Head of caudate nucleus (tissue), 42 donors: ENCODE measurements around the gene PDE4D.
A peak's percentile ranks its signal among the peaks of the same experiment; 100 is the strongest.

Experiments
- DNase-seq, 42 donors: peaks; one replicate each; pipeline versions ENCODE4 v3.0.0 to v3.0.0-alpha.2; 2020 to 2021; ENCODE audit warnings: mixed read lengths in 7 of 42
- intact Hi-C: fragments of 100-400 bp; cut with DNase I; formaldehyde crosslinking; loops from one replicate; pipeline ENCODE4 v1.15.0; 2022

PDE4D gene

DNA sequence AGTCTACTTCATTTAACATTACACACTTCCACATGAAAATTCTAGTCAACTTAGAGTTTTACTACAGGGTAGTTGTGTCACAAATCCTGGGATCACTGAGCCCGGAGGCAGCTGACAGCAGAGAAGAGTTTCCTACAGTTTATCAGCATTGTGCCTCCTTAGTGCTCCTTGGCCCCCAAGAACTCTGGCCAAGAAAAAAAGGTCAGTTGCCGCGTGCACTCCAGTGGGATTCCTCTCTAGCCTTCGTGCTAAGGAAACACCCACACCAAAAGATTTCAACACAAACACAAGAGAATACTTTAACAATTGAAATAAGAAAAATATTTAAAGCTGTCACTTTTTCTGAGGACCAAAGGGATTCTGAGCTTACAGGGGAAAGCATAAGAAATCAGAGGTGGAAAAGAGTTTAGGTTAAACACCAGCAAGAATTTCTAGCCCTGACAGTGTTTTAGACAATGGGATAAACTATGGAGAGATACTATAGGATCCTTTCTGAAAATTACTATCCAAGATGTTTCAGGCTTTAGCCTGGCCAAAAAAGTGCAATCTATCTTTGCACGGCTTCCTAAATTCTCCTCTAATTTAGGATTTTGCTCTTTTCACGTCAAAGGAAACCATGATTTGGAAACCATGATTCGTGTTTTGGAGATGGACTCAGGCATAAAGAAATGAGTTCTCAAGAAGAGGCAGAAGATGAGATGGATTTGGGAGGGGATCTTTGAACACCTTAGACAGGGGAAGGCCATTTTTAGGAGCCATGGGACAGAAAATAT lies 703.9 kb downstream of the PDE4D start:
- intact Hi-C loops, result loop anchor here (5.0 kb wide), 2 partner anchors 178 to 188 kb away; no protein-coding TSS in a partner anchor
- DNase-seq, result peak in 1 of 42 donors; percentile 2

DNA sequence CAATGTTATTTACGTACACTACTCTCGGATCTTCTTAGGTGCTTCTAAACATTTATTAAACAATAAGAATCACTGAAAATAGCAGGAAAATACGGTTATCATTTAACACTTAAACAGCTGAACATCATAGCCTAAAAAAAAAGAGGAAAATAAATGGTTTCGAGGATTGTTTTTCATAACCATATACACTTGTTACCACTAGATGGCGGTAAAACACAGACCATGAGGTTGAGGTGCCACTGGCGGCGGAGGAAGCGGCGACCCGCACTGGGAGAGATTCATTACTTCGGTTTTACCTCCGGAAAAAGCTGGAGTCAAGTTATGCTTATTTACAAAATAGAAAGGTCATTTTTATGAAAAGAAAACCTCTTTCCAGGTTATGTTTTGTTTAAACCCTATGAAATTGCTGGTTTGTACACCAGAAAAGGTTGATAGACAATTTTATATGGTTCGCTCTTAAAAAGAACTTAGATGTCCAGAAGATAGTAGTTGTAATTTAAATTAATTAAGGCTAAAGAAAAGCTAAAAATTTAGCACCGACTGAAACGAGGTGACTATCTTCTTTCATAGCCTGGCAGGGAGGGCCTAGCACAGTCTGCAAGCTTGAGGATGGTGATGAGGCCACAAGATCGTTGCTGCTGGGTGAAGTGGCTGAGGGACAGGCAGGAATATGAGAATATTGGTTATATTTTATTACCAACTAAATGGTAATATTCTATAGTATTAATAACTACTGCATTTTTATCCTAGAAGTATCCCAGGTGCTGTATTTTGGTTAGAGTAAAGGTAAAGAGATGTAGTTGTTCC lies 704.9 kb downstream of the PDE4D start:
- intact Hi-C loops, result loop anchor here (5.0 kb wide), 1 partner anchor 179 kb away; no protein-coding TSS in a partner anchor
- peak; percentile 44 to 88 (median 73) for DNase-seq

DNA sequence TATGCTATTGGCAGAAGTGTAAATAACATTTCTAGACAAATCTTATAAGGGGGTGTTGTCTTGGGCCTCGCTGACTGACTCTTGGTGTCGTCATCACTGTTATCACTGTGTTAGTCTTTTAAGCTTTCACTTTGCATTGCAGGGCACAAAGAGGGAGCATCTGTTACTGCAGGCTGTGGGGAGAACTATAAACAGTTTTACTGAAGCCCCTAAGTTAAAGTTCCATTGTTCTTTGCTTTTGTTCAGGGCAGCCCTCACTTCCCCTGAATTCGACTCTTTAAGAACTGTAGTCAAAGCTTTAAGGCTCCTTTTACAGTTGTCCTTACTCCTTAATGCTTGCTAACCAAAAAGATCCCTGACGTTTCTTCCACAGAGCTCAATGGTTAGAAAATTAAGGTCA lies 705.7 kb downstream of the PDE4D start:
- DNase-seq, result no peak
- intact Hi-C loops, result loop anchor here (5.0 kb wide), 1 partner anchor 179 kb away; no protein-coding TSS in a partner anchor

DNA sequence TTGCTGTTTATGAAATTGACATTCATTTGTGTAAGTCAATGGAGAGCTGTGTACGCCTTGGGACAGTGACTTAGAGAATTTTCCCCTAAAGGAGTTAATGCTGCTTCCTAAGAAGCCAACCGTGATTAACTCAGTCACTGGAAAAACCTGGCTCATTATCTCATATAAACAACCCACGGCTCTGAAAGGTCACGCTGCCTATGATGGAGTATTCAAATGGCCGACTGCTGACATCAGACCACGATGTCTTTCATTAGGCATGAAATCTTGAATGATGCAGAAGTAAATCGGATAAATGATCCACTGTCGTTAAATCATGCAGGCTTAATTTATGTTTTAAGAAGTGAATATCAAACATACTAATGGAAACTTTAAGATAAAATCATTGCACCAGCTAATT lies 706.9 kb downstream of the PDE4D start:
- no peak for DNase-seq
- intact Hi-C loops, result loop anchor here (5.0 kb wide), 1 partner anchor 181 kb away; no protein-coding TSS in a partner anchor

DNA sequence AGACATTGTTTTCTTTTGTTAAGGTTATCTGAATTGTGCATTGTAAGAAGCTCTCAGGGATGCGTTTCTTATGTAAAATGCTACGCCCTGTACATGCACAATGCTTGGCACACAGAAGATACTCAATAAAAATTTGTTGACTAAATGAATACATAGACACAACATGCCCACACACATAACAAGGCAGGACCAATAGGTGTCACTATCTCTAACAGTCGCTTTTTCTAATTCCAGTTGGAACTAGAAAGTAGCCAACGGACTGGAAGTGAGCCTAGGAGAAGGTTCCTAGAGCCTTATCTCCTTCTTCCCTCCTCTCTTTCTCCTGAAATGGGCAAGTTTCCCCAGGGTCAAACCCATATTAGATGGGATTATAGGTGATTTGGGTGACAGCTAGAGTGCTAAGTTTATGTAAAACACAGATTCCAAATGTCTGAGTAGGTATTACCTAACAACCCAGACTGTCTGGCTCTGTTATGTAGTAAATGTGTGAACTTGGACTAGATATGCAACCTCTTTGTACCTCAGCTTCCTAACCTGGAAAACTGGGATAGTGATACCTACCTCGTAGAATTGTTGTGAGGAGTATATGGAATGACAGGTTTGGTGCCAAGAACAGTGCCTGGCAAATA lies 707.7 kb downstream of the PDE4D start:
- intact Hi-C loops, result loop anchor here (5.0 kb wide), 1 partner anchor 181 kb away; no protein-coding TSS in a partner anchor

DNA sequence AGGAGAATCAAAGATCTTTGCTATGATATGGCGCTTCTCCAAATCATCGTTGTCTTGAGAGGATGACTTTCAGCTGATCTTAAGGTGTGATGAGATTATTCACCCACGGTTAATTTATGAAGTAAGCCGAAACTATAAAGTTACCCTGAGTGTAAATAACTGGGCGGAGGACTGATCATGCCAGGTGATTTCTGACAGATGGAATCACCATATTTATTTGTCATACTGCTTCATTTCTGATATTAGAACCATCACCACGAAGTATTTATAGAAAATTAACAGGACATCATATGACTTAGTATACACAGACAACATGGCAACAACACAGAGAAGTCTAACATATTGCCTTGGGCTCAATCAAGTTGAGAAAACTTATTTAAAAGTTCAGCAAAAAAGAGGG lies 708.8 kb downstream of the PDE4D start:
- intact Hi-C loops, result loop anchor here (5.0 kb wide), 1 partner anchor 183 kb away; no protein-coding TSS in a partner anchor

More for the DNA sequence above, 707.7 kb downstream of the PDE4D start:
- no peak for DNase-seq

DNA sequence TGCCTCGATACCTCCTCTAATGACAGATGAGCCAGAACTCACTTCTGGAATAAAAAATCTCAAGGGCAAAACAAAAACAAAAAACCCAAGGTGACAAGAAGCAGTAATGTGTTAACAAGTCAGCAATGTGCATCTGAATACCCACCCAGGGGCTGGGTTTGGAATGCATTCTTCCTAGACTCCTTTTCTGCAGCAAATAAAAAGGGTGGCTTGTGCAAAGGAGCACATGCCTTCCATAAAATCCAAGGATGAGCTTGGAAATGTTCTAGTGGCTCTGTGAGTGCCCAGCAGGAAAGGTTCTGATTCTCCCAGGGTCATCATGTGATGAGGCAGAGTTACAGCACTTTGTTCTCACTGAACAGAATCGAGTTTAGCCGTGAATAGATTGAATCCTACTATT lies 710.8 kb downstream of the PDE4D start:
- intact Hi-C loops, result no loop called here
- DNase-seq, result no peak

More for the DNA sequence above, 708.8 kb downstream of the PDE4D start:
- no peak for DNase-seq

DNA sequence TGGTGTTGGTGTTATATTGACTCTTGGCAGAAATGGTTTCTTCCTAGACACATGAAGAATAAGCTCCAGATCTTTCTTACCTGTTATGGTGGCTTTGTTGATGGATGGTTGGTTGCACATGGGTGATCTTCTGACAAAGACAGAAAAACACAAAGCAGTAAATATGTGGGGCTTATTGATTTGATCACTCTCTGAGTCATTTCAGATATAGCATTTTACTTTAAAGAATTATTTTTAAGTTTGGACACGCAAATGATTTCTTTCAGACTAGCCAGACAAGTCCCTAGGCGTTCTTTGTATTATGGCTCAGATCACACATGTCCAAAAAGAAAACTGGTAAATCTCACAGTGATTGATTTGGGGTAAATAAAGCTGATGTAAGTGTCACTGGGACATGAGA lies 713.0 kb downstream of the PDE4D start:
- no peak for DNase-seq
- intact Hi-C loops, result no loop called here

DNA sequence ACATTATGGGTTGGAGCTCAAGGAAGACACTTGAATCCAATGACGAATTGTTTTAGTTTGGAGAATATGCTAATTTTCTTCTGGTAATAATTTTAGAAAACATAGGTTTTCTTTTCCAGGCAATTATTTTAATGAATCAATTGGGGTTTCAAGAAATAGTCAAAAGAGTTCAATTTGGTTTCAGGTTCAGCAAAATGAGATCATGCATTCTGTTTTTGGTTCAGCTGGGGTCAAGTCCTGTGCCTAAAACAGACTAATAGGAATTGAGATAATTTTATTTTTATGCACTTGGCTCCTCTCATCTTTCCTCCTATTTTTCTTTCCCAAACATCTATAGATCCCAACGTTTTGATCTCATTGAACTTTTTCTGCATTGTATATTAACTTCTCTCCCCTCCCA lies 713.8 kb downstream of the PDE4D start:
- intact Hi-C loops, result loop anchor here (10.0 kb wide), 1 partner anchor 285 kb away; no protein-coding TSS in a partner anchor

DNA sequence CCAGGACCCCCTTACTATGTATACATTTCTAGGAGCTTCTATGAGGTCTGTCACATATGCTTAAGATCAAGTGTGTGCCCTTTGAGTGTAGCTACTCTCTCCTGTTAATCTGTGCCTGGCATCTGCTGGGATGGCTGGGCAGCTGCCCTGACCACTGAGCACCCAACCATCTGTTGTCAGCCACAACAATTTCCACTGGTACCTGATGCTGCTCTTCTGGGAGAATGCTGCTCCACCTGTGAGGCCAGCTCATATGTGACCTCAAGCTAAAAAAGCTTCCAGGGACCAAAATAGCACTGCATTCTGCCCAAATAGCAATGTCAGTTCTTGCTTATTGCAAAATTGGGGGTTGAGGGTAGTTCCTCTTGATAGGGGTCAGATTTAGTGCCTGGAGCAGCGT lies 715.0 kb downstream of the PDE4D start:
- no peak for DNase-seq
- intact Hi-C loops, result loop anchor here (10.0 kb wide), 1 partner anchor 284 kb away; no protein-coding TSS in a partner anchor

More for the DNA sequence above, 713.8 kb downstream of the PDE4D start:
- no peak for DNase-seq

DNA sequence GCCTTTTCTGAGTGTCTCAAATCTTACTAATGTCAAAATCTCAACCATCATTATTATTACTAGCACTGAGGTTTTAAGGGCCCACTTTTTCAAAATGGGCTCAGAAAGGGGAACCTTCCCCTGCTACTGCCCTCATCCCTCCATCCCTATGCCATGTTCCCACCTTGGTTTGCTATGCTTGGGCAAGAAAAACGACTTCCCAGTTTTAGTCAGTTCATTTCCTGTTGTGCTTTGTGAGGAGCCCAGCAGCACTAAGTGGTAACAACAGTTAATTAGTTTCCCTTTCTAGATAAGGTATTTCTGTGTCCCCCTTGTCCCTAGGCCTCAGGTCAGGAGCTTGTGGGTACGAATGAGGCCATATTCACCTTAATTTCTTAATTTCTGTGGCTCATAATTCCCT lies 715.5 kb downstream of the PDE4D start:
- intact Hi-C loops, result loop anchor here (10.0 kb wide), 1 partner anchor 283 kb away; no protein-coding TSS in a partner anchor
- DNase-seq, result no peak

DNA sequence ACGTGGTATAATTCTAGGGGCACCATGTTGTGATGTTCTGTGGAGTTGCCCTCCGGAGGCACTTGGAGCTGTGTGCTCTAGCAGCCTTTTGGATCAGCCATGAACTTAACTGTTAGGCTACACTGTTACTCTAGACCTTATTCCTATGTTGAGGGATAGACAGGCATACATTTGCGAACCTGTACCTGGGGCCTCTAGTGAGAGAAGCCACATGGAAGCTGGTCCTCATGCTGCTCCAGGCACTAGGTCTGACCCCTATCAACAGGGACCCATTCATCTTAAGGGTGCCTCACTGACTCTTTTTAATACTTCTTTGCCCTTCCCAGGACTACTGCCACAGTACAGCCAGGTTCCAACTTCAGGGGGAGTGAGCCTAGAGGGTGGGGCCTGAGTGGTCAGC lies 715.9 kb downstream of the PDE4D start:
- intact Hi-C loops, result loop anchor here (10.0 kb wide), 1 partner anchor 283 kb away; no protein-coding TSS in a partner anchor
- DNase-seq, result no peak

DNA sequence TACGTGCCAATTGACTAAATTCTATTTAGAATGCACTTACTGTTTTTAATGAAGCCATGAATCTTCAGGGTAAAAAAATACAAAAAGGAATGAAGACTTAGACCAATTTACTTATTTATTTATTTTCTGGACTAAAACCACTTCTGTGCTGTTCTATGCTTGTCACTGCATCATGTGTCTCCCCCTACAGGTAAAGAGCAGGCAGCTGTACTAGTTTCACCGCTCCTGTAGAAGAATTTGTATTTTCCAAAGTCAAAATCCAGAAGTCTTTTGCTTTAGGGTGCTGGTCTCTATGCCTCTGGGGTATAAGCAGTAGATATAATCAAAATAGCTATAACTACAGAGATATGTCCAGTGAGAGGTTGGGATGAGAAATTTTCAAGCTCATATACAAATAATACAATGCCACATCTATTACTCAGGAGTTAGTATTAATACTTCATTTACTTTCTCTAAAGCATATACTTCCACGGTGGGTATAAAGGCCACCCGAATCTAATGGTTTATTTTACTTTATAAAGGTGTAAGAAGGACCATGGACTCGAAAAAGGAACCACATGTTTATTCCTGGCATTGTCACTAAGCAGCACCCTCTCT lies 719.2 kb downstream of the PDE4D start:
- intact Hi-C loops, result loop anchor here (10.0 kb wide), 1 partner anchor 280 kb away; no protein-coding TSS in a partner anchor
- DNase-seq, result peak in 14 of 42 donors; percentile 10 to 53 (median 27)

DNA sequence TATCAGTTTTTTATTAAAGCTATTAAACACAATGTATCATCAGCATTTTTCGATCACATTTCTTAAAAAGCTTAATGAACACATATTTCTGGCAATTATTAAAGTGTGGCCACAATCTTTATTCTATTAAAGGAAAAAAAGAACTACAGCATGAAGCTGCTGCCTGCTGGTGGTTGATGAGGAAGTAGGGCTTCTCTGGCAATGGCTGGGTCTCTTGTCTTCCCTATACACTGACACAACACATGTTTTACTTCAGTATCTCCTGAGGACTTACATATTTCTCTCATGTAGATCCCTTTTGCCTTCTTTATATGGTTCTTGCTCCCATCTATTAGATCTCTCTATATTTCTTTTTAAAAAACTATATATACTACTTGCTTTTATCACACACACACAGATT lies 719.9 kb downstream of the PDE4D start:
- no peak for DNase-seq
- intact Hi-C loops, result loop anchor here (10.0 kb wide), 1 partner anchor 279 kb away; no protein-coding TSS in a partner anchor

DNA sequence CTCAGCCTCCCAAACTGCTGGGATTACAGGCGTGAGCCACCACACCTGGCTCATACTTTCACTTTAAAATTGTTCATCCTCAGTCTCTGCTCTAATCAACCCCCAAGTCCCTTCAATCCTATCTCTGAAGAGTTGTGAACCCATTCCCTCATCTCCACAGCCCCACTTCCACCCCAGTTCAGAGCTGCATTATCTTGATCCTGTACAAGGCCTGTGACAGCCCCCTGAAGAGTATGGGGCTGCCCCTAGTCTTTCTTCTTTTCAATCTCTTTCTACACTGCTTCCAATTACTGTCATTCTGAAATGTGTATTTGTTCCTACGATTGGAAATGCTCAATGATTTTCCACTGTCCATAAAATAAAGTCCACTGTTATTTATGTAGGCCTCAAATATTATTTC lies 722.4 kb downstream of the PDE4D start:
- no peak for DNase-seq
- intact Hi-C loops, result loop anchor here (10.0 kb wide), 1 partner anchor 276 kb away; no protein-coding TSS in a partner anchor

DNA sequence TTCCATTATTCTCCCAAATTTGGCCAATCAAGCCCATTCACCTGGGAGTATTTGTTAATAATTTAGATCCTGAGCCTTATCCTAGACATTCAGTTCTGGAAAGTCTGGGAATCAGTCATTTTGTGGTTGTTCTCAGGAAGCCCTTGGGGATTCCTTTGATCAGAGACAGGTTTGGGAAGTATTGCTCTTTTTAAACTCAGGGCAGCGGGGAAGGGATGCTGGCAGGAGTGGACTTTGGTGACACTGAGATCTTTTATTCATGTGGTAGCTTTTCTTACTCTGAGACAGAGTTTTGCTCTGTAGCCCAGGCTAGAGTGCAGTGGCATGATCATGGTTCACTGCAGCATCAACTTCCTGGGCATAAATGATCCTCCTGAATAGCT lies 723.8 kb downstream of the PDE4D start:
- DNase-seq, result no peak
- intact Hi-C loops, result loop anchor here (10.0 kb wide), 1 partner anchor 275 kb away; no protein-coding TSS in a partner anchor

DNA sequence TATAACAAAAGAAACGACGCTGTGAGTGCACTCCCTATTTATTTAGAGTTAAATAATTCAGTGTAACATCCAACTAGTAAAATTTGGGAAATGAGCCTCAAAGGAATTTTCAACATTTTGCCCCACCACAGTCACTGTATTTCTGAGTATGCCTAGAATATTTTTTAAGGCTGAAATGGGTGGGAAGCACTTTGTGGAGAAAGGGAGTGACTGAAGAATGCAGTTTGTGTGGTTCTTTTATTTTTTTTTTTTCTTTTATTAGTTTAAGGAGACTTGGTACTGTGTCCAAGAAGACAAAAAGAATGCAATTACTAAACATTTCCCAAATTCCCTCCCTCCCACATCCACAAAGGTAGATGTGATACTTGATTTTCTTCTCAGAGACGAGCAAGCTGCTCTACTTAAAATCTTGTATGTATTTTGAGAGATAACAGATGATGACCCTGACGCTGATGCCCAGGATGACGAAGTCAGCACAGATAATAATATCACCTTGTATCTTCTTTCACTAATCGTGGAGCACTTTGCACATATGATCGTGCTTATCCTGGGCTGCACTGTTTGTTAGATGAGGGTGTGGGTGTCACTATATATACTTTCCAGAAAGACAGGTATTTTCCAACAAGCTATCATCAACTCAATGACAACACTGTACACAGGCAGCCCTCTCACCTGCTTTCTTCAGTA lies 724.3 kb downstream of the PDE4D start:
- intact Hi-C loops, result no loop called here
- DNase-seq, result no peak

DNA sequence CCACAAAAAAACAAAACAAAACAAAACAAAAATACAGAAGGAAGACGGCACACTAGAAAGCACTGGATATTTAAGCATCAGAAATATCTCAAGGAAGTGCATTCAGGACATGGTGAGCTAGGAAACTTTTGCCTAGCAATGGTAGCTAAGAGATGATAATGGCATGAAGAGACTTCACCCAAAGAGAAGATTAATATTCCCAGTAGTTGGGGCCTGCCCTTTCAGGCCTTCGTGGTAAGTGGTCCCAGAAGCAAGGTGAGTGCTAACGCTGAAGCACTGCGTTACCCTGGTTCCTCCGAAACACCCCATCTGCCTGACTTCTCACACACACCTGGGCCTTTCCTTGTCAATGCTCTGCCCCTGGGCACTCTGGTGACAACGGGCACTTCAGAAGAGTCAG lies 725.5 kb downstream of the PDE4D start:
- no peak for DNase-seq
- intact Hi-C loops, result no loop called here
